RKO (cell line): ENCODE results near the gene ATP2A3.
A peak's percentile ranks its signal among the peaks of the same experiment; 100 is the strongest.

Experiments used
- DNase-seq: peaks from one replicate; pipeline ENCODE4 v3.0.0-alpha.2; 2016; ENCODE audit warnings: low spot score

The ATP2A3 gene

GRCh38 chr17:3890082-3890877, 74.0 kb downstream of the ATP2A3 start:
- peak; percentile 88 for DNase-seq

- no peak for DNase-seq
Measured at GRCh38 chr17:3889325-3890012, 74.8 kb downstream of the ATP2A3 start.

GRCh38 chr17:3888343-3889171, 75.7 kb downstream of the ATP2A3 start:
- peak; percentile 96 for DNase-seq

GRCh38 chr17:3887804-3888203, 76.4 kb downstream of the ATP2A3 start:
- DNase-seq: no peak

- no peak for DNase-seq
Measured at GRCh38 chr17:3887394-3887793, 76.8 kb downstream of the ATP2A3 start.

GRCh38 chr17:3886776-3887175, 77.5 kb downstream of the ATP2A3 start:
- no peak for DNase-seq

- DNase-seq: peak; percentile 58
Measured at GRCh38 chr17:3885970-3886369, 78.3 kb downstream of the ATP2A3 start.

GRCh38 chr17:3885271-3885670, 79.0 kb downstream of the ATP2A3 start:
- DNase-seq: no peak

GRCh38 chr17:3884188-3884587, 80.0 kb downstream of the ATP2A3 start:
- no peak for DNase-seq

- DNase-seq: no peak
Measured at GRCh38 chr17:3882276-3882675, 82.0 kb downstream of the ATP2A3 start.

GRCh38 chr17:3880983-3881382, 83.3 kb downstream of the ATP2A3 start:
- DNase-seq: no peak

GRCh38 chr17:3879591-3880417, 84.4 kb downstream of the ATP2A3 start:
- no peak for DNase-seq

GRCh38 chr17:3879186-3879585, 85.1 kb downstream of the ATP2A3 start:
- no peak for DNase-seq

- DNase-seq: no peak
Measured at GRCh38 chr17:3877220-3877619, 87.0 kb downstream of the ATP2A3 start.

- DNase-seq: no peak
Measured at GRCh38 chr17:3875317-3875716, 88.9 kb downstream of the ATP2A3 start.
